ENCODE results near the gene ING5.

DNA sequence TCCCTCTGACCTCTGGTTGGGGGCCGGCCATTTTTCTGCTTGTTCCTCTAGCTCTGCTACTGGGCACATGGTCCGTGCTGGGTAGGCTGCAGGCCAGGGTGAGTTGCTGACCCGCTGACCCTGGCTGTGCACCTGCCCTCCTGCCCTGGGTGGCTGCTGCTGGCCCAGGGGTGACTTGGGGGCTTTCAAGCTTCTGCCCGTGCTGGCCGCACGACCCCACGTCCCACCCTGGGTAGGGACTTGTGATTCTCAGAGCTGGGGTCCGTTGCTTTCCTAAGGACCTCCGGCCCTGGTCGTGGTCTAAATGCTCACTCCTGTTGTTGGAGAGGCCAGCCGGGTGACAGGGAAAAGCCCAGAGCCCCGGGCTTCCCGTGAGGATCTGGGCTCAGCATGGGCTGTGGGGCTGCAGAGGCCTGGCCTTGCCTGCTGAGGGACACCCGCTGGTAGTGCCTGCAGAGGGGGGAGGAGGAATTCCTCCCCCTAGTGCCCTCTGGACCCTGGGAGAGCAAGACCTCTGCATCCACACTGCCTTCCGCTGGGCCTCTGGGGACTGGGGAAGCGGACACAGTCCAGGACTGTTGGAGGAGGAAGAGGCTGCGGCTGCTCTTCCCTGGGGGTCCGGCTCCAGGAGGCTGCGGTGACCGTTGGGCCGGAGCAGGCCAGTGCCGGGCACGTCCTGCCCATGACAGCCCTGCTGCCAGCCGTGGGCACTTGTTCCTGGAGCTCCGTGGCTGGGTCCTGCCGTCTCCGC, 68.5 kb downstream of the ING5 start:
- TF ChIP-seq, protein P1, sequence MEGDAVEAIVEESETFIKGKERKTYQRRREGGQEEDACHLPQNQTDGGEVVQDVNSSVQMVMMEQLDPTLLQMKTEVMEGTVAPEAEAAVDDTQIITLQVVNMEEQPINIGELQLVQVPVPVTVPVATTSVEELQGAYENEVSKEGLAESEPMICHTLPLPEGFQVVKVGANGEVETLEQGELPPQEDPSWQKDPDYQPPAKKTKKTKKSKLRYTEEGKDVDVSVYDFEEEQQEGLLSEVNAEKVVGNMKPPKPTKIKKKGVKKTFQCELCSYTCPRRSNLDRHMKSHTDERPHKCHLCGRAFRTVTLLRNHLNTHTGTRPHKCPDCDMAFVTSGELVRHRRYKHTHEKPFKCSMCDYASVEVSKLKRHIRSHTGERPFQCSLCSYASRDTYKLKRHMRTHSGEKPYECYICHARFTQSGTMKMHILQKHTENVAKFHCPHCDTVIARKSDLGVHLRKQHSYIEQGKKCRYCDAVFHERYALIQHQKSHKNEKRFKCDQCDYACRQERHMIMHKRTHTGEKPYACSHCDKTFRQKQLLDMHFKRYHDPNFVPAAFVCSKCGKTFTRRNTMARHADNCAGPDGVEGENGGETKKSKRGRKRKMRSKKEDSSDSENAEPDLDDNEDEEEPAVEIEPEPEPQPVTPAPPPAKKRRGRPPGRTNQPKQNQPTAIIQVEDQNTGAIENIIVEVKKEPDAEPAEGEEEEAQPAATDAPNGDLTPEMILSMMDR (IDR thresholded peaks at IDR 0.05), result no peak
- no peak for TF ChIP-seq TCF7L2 (IDR thresholded peaks at IDR 0.05; ENCODE audit: low read depth, low read length)

All from Panc1 (cell line).